Left forelimb (tissue), 1 donor: ENCODE measurements around the gene ABCA13.

Source experiments
- DNase-seq: peaks from one replicate; pipeline ENCODE4 v3.0.0-alpha.2; 2018; ENCODE audit warnings: low spot score

ABCA13 gene

DNA sequence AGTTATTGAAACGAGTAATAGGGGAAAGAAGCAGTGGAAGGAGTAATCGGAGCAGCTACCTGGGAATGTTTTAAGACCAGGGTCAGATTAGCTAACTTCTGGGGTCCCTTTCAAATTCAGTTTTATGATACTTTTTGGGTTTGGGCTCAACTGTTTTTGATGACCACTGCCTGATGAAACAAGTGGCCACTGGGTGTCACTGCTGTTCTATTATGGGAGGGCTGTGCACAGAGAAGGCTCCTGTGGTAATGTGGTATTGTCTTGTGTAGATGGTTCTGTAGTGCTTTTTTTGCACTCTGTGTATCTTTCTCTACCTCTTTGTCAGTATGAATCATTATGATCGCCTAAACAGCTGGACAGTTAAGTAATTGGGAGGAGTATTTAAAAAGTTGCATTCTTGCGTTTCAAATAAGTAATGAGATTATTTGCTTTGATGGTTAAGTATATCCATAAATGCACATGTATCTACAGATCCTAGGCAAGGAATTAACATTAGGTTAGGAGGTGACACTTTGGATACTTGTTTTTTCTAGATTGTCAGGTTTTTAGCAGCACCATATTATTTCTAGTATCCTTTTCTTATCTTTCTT lies 128.4 kb downstream of the ABCA13 start:
- no peak for DNase-seq

DNA sequence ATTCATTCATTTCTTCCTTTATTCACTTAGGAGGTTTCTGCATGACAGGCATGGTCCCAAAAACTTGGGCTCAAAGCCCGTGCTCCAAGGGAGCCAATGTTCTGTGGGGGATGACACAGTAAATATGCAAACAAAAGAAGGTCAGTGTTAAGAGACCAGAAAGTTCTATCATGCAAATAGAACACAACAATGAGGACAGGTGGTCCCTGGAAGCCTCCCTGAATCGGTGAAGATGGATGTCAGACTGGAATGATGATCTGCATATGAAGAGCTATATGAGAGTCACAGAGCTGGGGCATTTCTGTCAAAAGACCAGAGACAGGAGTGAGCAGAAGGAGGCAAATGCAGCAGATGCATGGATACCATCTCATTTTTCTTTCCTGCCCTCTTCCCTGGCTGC lies 129.0 kb downstream of the ABCA13 start:
- DNase-seq: no peak

DNA sequence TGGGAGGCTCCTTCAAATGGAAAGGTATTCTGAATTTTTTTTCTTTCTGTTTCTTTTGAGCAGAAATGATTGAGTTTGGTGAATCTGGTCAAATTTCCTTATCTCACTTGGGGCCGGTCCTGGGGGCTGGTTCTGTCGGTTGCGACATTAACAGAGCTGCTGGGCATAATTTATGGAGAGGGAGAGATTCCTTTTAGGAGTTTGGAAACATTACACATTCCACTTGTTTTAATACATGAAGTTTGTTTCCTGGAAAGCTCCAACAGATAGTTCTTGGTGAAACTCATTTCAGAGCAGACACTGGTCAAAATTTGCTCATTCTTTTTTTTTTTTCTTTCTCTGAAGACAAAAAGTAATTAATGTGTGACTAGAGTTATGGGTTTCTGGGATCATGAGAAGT lies 129.9 kb downstream of the ABCA13 start:
- DNase-seq: no peak

DNA sequence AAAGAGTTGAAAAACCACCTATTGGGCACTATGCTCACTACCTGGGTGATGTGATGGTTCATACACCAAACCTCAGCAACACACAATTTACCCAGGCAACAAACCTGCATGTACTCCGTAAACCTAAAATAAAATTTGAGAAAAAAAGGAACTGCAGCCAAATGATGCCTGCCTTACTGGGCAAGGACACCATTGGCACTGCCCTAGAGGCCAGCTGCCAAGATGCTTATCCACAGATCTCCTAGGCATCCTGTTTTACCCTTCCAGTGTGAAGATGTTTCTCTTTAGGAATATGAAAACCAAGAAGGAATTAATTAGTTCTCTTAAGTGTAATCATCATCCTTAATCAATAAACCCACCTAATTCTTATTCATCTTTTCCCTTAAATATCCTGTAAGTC lies 133.4 kb downstream of the ABCA13 start:
- no peak for DNase-seq

DNA sequence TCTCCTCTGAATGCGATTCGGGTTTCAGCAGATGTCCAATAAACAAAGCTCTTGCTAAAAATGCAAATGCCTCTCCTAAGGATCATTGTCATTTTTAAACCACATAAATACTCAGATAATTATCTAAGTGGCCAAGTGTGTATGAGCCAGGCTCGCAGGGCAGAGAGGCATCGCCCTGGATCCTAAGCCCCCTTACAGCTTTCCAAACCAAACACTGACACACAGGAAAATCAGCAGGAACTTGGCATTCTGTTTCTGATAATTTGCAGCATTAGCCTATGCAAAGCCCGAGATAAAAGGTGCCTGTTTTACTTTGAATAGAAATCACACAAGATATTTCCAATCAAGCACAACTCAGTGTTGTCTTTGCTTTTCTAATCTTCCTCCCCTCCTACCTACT lies 134.4 kb downstream of the ABCA13 start:
- no peak for DNase-seq

DNA sequence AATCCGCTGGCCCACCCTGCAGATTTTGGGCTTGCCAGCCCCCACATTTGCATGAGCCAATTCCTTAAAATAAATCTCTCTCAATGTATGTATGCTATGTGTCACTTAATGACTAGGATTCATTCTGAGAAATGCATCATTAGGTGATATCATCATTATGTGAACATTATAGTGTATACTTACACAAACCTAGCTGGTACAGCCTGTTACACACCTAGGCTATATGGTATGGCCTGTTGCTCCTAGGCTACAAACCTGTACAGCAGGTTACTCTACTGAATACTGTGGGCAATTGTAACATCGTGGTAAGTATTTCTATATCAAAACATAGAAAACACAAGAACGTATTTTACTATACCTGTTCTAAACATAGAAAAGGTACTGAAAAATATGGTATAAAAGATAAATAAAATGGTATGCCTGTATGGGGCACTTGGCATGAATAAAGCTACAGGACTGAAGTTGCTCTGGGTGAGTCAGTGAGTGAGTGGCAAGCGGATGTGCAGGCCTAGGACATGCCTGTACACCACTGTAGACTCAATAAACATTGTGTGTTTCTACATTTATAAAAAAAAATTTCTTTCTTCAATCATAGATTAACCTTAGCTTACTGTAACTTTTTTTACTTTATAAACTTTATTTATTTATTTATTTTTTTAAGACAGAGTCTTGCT lies 135.9 kb downstream of the ABCA13 start:
- no peak for DNase-seq

DNA sequence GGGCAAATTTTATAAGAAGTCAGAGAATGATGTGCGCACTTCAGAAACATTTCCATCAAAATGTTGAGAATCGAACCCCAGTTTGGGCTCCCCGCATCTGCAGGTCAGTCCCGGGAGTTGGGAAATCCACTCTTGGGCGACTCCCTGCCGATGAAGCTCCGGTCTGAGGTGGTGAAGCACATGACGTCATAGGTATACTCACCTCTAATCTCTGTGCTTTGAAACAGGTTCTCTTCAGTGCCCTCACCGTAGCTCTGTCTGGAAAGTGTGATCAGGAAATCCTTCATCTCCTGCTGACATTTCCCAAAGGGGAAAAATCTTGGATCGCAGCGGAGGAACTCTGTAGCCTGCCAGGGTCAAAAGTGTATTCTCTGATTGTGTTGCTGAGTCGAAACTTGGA lies 138.5 kb downstream of the ABCA13 start:
- DNase-seq: no peak

DNA sequence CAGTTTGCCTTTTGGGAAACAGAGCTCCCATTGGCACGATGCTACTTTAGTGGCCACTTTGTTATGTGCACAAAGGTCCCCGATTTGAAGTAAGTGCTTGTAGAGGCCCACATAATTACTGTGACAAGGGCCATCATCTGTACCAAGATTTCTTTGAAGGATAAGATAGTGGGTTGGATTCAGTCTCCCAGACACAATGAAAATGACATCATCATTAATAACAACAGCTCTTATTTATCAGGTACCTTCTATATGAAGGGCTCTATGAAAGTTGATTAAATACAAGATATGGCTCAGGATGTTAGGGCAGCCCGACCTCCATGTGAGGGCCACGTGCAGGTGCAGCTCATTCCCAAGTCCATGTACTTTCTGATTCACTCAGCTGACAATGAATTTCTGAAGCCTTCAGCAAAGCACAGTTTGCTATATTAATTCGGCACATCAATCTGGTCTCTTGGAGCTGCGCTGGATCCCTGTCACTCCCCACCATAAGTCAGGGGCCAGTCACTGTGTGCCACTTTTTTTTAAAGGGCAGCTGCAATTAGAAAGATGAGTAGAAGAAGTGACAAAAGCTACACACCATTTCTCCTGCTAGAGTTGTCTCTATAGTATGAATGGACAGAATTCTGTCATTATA lies 140.3 kb downstream of the ABCA13 start:
- DNase-seq: no peak

DNA sequence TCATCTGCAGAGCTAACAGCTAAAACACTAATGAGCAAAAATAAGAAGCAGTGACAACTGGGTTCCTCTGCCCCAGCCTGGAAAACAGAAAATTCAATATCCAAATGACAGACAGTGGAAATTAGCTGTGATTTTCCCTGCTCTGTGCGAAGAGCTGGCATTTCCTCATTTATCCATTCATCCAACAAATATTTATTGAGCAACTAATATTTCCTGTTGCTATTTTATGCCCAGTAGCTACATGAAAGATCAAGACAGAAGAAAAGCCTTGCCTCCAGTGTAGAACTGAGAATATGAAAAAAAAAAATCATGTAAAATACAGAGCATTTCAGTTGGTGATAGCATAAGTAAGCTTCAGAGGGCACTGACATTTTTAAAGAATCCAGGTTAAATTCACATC lies 140.9 kb downstream of the ABCA13 start:
- no peak for DNase-seq

DNA sequence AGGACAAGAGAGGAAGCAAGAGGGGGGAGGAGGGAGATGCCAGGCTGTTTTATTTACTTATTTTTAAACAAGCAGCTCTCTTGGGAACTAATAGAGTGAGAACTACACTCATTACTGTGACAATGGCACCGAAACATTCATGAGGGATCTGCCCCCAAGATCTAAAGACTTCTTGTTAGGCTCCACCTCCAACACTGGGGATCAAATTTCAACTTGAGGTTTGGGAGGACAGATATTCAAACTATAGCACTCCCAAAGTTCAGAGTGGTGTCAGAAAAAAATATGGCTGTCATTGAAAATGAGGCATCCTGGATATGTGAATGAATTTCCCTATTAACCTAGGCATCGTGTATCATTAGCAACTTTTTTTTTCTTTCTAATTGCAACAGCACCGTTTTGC lies 145.5 kb downstream of the ABCA13 start:
- DNase-seq: no peak

DNA sequence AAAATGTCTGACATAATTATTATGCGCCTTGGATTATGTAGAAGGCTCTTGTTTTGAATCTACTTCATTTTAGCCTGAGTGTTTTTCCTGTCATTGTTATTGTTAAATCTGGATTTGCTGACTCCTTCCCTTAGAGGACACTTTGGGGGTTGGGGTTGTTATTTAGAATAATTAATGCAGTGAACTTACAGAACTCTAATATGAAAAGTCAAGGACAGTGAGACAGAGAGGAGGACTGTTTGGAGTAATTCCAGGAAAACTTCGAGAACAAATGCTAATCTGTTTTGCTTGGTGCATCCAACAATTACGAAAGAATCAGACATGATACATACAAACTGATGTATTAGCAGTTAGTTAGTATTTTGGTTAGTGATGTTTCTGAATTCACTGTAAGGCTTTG lies 146.1 kb downstream of the ABCA13 start:
- DNase-seq: no peak

DNA sequence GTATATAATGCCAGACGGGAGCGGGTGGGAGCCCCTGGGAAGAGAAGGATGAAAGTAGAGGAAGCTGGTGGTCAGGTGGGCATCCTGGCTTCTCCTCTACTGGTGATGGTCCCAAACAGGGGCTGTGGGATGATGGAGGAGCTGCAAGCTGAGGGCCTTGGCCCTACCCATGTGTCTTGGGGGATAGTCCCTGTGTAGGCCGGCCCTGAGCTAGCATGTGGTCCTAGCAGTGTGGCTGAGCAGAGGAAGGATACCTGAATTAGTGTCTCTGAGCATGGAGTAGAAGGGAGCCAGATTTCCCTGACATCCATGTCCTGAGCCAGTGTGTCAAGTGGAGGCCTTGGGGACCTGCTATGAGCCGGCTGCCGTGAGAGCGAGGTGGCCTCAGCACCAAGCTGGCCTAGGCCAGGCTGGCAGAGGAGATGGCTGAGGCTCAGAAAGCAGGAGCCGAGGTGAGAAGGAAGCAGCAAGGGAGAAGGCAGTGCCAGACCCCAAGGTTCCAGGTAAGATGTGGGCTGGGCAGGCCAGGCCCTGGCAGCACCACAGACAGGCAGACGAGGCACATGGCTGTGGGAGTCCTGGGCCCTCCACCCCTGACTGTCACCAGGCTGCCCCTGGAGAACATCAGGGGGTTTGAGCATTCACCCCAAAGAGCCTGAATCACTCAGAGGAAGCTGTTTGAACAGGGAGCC lies 150.2 kb downstream of the ABCA13 start:
- DNase-seq: no peak

DNA sequence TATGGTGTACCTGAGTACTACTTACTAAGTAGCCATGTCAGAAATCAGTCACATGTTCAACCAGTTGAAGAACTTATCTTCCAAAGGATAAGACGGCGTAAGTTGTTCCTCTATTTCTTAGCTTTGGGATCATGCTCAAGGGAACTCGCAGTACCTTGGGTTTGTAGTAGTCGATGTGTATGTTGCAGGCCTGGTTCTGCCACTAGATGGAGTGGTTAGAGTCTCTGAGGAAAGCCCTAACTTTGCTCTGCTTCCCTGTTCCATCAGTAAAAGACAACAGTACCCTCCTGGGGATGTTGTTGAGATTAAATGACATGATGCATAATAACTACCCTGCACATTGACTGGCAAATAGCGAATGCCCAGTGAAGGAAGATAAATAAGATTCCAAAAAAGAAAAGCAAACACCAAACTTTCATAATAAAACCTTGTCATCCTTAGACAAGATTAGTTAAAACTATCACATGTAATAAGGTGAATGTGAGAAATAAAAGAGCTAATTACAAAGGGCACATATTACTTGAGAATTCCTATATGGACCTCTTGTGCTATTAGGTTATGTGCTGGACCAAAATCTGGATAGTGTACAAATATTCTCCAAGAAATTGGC lies 165.9 kb downstream of the ABCA13 start:
- no peak for DNase-seq

DNA sequence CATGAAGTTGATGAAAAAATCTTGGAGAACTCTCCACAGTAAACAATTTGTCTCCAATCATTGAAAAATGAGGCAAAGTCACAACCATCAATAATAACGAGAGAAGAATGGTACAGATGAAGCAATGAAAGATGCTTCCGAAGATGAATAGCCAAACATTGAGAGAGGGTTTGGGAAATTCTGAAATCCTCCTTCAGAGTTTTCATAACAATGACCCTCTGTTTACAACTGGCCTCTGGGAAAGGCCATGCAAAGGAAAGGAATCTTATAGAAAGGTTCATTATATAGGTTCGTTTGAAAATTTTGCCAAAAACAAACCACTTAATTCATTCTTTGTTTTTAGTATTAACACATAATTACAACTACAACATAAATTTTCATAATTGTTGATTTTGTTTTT lies 166.5 kb downstream of the ABCA13 start:
- no peak for DNase-seq

DNA sequence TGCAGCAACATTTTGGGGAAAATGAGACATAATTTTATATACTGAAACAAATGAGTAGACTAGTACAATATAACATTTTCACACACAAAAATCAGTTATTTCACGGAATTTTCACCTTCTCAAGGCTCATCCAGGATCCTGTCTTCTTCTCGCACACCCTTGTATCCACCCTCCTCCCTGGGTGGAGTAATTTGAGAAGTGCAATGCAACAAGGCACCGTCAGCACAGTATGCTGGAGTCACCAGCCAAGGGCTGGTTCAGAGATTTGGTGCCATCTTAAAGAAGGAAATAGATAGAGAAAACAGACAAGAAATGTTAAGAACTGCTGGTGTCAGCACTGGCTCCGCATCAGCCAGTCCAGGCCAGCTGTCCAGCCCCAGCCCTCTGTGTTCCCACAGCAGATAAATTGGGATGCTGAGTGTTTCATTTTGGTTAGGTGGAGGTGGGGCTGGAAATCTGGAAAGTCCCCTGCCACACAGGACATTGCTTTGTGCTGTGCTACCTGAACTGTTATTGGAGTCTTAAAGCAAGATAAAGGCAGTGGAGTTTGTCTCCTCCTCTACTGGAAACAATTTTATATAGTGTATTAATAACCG lies 176.1 kb downstream of the ABCA13 start:
- no peak for DNase-seq

DNA sequence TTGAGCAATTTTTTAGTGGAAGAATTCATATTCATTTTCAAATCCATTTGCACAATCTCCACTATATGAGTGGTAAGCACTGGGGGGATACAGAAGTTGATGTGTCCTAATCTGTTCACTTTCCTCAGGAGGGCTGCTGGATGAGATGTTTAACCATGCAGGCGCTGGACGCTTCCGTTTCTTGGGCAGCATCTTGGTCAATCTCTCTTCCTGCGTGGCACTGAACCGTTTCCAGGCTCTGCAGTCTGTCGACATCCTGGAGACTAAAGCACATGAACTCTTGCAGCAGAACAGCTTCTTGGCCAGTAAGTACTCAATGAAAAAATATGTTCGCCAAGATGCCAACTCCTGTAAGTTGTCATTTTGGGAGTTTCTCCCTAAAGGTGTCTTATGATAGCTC lies 179.3 kb downstream of the ABCA13 start:
- no peak for DNase-seq

DNA sequence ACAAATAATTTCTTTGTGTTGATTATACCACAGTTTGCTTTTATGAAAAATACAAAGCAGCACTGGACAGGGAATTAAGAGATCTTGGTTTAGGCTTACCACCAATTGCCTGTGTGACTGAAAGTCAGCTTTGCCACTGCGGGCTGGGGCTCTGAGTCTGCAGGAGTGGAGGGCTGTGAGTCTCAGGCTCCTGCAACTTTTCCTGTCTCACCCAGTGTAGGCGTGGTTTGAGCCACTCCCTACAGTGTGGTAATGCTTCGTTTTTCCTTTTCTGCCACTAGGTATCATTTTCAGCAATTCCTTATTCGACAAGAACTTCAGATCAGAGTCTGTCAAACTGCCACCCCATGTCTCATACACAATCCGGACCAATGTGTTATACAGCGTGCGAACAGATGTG lies 180.6 kb downstream of the ABCA13 start:
- no peak for DNase-seq

DNA sequence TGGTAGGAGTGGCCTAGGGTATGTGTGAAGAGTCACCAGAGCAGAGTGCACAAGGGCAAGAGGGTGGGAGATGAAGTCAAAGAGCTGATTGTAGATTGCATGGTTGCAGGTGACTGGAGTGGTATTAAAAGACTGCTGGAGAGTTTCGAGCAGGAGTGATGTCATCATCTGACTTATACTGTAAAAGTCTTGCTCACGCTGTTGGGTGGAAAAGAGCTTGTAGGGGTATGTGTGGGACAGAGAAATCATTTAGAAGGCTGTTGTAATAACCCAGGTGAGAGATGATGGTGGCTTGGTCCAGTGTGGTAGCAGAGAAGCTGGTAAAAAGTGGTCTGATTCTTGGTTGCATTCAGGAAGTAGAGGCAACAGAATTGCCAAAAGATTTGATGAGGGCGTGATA lies 184.1 kb downstream of the ABCA13 start:
- DNase-seq: no peak

DNA sequence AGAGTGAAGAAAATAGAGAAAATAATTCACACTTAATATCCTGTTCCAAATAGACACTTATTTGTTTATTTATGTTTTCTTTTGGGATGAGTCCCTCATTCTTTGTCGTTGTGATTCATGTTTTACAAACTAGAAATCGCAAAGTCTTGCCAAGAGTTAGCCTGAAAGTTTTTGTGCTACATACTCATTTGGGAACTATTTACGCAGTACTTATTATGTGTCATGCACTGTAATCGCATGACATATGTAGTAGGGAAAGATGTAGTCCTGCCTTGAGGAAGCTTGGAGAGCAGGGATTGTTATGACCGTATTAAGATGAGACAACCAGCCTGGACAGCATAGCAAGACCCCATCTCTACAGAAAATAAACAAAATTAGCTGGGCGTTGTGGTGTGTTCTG lies 189.3 kb downstream of the ABCA13 start:
- no peak for DNase-seq

DNA sequence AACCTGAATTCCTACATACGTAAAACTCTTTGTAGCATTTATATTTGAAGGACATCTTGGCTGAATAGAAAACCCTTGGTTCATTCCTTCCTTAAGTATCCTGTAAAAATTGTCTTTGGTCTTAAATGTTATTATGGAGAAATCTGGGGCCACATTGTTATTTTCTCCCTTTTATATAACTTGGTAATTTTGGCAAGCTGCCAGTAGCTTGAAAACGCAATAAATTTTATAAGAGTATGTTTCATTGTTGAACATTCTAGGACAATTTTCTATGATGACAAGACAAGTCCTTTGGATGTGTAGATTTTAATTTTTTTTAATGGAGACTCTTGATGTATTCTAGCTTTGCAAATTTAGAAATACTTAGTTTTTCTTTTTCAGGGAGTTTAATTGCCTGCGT lies 191.9 kb downstream of the ABCA13 start:
- DNase-seq: no peak

DNA sequence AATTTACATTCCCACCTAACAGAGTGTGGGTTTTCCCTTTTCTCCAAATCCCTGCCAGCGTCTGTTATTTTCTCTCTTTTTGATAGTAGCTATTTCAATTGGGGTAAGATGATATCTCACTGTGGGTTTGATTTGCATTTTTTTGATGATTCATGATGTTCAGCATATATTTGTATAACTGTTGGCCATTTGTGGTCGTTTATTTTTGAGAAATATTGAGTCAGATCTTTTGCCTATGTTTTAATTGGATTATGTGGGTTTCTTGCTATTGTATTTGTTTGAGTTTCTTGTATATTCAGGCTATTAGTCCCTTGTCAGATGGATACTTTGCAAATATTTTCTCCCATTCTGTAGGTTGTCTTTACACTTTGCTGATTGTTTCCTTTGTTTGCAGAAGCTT lies 193.8 kb downstream of the ABCA13 start:
- no peak for DNase-seq

DNA sequence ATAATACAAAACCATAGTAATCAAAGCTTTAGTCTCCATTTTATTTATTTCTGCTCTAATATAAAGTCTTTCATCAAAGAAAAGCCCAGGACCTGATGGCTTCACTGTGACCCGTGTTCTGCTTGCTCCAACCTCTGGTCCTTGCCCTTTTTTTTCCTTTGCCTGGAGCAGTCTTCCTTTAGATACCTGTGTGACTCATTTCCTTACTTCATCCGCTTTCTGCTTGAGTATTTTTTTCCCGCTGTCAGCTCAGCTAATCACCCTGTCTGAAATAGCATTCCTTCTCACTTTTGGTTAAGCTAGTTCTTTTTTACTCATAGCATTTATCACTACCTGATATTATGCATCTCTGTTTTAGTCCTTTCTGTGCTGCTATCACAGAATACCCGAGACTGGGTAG lies 194.8 kb downstream of the ABCA13 start:
- DNase-seq: no peak
